GM19035 (cell line): Measurements from ENCODE around the gene MYO10.
"Not testable (repeated sequence)": the region's sequence is repeated elsewhere in the genome, so short reads cannot be mapped to it uniquely, and the experiment has no call there.

Experiments
- ATAC-seq: cut with Tn5 transposase; IDR thresholded peaks from one replicate; pipeline ENCODE4 v1.9.1; 2021; ENCODE audit not compliant: unreplicated experiment

MYO10 gene

GRCh38 chr5:16865151-16865550, 70.9 kb downstream of the MYO10 start:
- no peak for ATAC-seq

GRCh38 chr5:16864631-16865131, 71.4 kb downstream of the MYO10 start:
- no peak for ATAC-seq

GRCh38 chr5:16863469-16863946, 72.6 kb downstream of the MYO10 start:
- no peak for ATAC-seq

- no peak for ATAC-seq
Measured at GRCh38 chr5:16862777-16863176, 73.3 kb downstream of the MYO10 start.

- ATAC-seq: no peak
Measured at GRCh38 chr5:16859346-16859745, 76.7 kb downstream of the MYO10 start.

GRCh38 chr5:16858151-16858550, 77.9 kb downstream of the MYO10 start:
- no peak for ATAC-seq

GRCh38 chr5:16857635-16858034, 78.5 kb downstream of the MYO10 start:
- ATAC-seq: no peak

- no peak for ATAC-seq
Measured at GRCh38 chr5:16856531-16856930, 79.6 kb downstream of the MYO10 start.

GRCh38 chr5:16855898-16856297, 80.2 kb downstream of the MYO10 start:
- no peak for ATAC-seq

GRCh38 chr5:16855485-16855884, 80.6 kb downstream of the MYO10 start:
- ATAC-seq: no peak

GRCh38 chr5:16854351-16854750, 81.7 kb downstream of the MYO10 start:
- ATAC-seq: no peak

GRCh38 chr5:16853518-16853917, 82.6 kb downstream of the MYO10 start:
- ATAC-seq: no peak

- no peak for ATAC-seq
Measured at GRCh38 chr5:16852251-16853005, 83.7 kb downstream of the MYO10 start.

- ATAC-seq: no peak
Measured at GRCh38 chr5:16849775-16850174, 86.3 kb downstream of the MYO10 start.

- ATAC-seq: no peak
Measured at GRCh38 chr5:16849181-16849580, 86.9 kb downstream of the MYO10 start.

GRCh38 chr5:16844952-16845351, 91.1 kb downstream of the MYO10 start:
- no peak for ATAC-seq

GRCh38 chr5:16842896-16843295, 93.2 kb downstream of the MYO10 start:
- no peak for ATAC-seq

- no peak for ATAC-seq
Measured at GRCh38 chr5:16841416-16841815, 94.7 kb downstream of the MYO10 start.

GRCh38 chr5:16837305-16837704, 98.8 kb downstream of the MYO10 start:
- no peak for ATAC-seq

GRCh38 chr5:16834029-16834428, 102.1 kb downstream of the MYO10 start:
- no peak for ATAC-seq

- not testable (repeated sequence) for ATAC-seq
Measured at GRCh38 chr5:16831326-16831725, 104.8 kb downstream of the MYO10 start.

- ATAC-seq: no peak
Measured at GRCh38 chr5:16827755-16828154, 108.3 kb downstream of the MYO10 start.
